Measurements from ENCODE around the gene GYPC. TPM values are rescaled to one million over a fixed set of nuclear protein-coding genes. Genes with fewer than 3 reads are reported as not detected.
"Not testable (repeated sequence)": the region's sequence is repeated elsewhere in the genome, so short reads cannot be mapped to it uniquely, and the experiment has no call there.

Gene GYPC
- total RNA-seq, 4 donors from 2014 or later: 170 to 220 (median 171) TPM

DNA sequence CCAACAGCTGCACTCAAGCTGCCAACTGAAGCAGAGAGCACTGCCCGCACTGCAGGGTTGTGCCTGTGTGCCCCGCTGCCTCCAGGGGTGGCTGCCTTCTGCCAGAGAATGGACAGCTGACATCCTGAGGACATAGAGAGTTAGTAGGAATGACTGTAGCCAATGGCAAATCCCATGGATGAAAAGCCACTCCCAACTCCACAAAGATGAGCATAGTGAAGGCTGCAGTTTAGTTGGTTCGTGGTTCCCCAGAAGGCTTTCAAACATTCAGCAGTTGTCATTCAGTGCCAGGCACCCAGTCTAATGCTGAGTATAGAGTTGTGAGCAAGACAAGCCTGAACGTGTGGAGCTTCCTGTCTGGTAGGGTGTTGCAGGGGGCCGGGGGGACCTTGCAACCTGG is 30.3 kb downstream of the GYPC start:
- no peak for ATAC-seq (ENCODE audit: low FRiP score)
- TF ChIP-seq, protein P1, sequence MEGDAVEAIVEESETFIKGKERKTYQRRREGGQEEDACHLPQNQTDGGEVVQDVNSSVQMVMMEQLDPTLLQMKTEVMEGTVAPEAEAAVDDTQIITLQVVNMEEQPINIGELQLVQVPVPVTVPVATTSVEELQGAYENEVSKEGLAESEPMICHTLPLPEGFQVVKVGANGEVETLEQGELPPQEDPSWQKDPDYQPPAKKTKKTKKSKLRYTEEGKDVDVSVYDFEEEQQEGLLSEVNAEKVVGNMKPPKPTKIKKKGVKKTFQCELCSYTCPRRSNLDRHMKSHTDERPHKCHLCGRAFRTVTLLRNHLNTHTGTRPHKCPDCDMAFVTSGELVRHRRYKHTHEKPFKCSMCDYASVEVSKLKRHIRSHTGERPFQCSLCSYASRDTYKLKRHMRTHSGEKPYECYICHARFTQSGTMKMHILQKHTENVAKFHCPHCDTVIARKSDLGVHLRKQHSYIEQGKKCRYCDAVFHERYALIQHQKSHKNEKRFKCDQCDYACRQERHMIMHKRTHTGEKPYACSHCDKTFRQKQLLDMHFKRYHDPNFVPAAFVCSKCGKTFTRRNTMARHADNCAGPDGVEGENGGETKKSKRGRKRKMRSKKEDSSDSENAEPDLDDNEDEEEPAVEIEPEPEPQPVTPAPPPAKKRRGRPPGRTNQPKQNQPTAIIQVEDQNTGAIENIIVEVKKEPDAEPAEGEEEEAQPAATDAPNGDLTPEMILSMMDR (IDR thresholded peaks at IDR 0.05): no peak
- DNase-seq (ENCODE audit: low spot score): no peak

DNA sequence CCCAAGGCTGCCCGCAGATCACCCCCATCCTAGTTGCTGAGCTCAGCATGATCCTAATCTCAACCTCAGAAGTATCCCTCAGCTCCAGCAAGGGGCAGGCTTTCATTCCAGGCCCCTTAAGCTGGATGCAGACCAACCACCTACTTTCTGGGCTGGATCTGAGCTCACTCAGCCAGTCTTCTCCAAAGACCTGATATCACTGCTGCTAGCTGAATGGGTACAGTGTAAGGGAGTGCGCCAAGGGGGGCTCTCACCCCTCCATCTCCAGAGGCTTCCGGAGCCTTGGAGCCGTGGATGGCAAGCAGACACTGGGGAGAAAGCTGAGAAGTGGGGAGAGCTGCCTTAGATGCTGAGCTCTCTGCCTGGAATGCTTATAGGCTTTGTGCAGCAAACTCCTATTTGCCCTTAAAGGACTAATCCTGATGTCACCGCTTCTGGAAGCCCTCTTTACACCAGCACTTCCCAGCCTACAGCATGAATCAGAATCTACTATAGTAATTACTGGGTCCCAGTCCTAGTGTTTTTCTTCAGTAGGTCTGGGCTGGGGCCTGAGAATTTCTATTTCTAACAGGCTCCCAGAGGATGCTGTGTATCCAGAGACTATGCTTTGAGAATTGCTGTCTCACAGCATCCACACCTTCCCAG is 31.0 kb downstream of the GYPC start:
- ATAC-seq (ENCODE audit: low FRiP score): no peak
- DNase-seq (ENCODE audit: low spot score): no peak
- TF ChIP-seq, protein P1 (IDR thresholded peaks at IDR 0.05): no peak

DNA sequence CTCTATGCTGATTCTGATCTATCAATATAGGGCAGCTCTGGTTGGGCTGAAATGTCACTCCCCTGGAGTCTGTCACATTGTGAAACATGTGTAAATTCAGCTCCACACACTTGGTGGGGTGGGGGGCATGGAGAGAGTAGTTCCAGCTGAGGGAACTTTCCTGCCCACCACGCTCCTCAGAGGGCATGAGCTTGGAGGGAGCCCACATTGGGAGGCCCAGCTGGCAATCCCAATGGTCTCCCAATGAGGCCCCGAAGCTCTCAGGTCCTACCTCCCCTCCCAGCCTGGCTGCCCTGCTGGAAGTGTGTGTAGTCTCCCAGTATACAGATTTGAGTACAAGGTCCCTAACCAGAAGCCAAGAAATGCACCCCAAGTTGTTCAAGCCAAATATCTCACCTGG is 31.5 kb downstream of the GYPC start:
- TF ChIP-seq, protein P1 (IDR thresholded peaks at IDR 0.05): no peak
- ATAC-seq (ENCODE audit: low FRiP score): no peak
- DNase-seq (ENCODE audit: low spot score): no peak

DNA sequence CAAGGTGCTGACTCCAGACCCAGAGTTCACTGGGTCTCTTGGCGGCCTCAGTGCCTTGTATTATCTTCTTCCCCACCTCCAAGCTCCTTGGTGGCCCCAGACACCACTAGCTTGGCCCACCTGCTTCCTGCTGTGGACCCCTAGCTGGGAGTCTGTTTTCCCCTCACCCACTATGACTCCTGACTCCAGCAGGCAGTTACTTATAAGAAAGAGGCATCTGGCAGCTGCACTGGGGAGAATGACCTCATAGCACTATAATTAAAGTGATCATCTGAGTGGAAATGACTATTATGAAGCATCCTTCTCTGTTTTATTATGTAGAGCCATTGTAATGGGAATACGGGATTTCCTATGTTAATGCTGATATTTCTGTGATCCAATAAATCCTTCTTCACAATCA is 32.6 kb downstream of the GYPC start:
- not testable (repeated sequence) for ATAC-seq (ENCODE audit: low FRiP score); DNase-seq (ENCODE audit: low spot score)

DNA sequence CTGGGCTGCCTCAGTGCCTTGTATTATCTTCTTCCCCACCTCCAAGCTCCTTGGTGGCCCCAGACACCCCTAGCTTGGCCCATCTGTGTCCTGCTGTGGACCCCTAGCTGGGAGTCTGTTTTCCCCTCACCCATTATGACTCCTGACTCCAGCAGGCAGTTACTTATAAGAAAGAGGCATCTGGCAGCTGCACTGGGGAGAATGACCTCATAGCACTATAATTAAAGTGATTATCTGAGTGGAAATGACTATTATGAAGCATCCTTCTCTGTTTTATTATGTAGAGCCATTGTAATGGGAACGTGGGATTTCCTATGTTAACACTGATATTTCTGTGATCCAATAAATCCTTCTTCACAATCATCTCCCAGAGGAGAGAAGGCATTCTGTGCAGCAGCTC is 36.3 kb downstream of the GYPC start:
- not testable (repeated sequence) for ATAC-seq (ENCODE audit: low FRiP score); DNase-seq (ENCODE audit: low spot score)

DNA sequence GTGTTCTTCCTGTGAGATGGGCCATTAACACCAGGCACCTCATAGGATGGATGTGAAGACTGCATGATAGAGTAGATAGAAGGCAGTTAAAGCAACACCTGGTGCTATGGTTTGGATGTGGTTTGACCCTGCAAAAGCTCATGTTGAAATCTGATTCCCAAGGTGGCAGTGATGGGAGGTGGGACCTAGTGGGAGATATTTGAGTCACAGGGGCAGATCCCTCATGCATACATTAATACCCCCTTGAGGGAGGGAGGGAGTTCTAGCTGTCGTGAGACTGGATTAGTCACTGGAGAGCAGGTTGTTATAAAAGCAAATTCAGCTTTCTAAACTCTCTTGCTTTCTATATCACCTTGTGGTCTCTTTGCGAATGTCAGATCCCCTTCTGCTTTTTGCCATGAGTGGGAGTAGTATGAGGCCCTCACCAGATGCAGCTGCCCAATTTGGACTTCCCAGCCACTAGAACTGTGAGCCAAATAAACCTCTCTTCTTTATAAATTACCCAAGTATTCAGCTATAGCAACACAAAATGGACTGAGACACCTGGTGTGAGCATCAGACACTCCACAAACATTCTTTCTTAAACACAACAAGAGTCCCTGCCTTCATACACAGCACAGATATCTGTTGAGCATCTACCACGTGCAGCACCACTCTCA is 37.1 kb downstream of the GYPC start:
- DNase-seq (ENCODE audit: low spot score); ATAC-seq (ENCODE audit: low FRiP score): not testable (repeated sequence)

DNA sequence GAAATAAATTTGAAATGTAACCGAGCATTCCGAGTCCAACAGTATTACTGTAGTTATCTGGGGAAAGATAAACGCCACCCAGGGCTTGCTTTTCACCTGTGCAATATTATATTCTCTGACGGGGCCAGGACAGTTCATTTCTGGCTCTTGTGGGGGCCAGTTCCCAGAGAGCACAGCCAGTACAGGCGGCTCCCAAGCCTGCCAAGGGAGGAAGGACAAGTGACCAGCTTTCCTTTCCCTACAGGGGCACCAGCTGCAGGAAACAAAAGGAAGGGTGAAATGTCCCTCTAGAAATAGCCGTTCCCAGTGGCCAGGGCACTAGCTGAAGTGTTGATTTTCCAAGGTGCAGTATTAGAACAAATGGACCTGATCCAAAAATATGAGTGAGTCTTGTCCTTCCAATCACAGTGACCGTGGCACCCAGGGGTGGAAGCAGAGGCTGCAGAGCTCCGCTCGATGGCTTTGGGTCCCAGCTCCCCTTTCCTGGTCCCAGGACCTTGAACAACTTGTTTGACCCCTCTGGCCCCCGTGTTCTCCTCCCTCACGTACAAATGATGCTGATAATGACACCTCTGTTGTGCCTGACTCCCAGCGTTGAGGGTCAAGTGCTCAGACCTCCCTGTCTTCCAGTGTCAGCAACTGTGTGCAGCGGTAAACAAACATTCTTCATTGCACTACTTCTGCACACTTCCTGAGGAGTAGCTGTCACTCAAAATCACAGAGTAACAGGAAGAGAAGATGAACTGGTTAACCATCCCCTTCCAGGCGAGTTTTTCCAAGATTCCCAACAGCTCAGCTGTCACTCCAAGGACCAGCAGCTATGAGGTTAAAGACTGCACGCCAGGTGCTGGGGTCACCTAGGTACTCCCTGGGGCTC is 40.9 kb downstream of the GYPC start:
- ATAC-seq (ENCODE audit: low FRiP score) (no peak), DNase-seq (ENCODE audit: low spot score) (no peak)
- TF ChIP-seq, protein P1 (IDR thresholded peaks at IDR 0.05): no peak

DNA sequence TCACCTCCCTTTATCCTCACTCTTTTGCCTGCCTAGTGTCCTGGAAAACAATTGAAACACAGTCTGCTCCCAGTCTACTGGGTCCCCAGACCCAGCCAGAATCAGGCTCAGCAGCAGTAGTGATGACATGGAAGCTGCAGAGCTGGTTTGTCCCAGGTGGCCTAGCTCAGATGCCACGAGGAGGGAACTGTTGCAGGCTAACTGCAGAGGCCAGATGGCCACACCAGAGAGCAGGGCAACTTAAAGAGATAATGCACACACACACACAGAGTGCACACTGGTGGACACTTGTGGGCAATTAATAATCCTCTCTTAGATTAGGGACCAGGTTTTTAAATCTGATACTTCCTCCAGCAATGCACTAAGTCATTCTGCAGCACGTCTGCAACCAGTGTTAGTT is 42.4 kb downstream of the GYPC start:
- DNase-seq (ENCODE audit: low spot score) (no peak), ATAC-seq (ENCODE audit: low FRiP score) (no peak)
- TF ChIP-seq, protein P1 (IDR thresholded peaks at IDR 0.05): no peak
